H7 (cell line): Measurements from ENCODE around the gene PLCB2. TPM values are rescaled to one million over a fixed set of nuclear protein-coding genes. Genes with fewer than 3 reads are reported as not detected.
A peak's percentile ranks its signal among the peaks of the same experiment; 100 is the strongest.

Experiments
- DNase-seq: peaks from one replicate; pipeline ENCODE4 v3.0.0; 2012
- H3K27me3 ChIP-seq: 2 replicates; pipeline ENCODE4 v1.6.0; 2011; ENCODE audit warnings: mild to moderate bottlenecking, low read length; ENCODE audit not compliant: control insufficient read depth, insufficient read depth
- H3K36me3 ChIP-seq: replicated peaks from 2 replicates; pipeline ENCODE4 v1.5.1; 2011; ENCODE audit warnings: low read length; ENCODE audit not compliant: control insufficient read depth, insufficient read depth
- H3K4me3 ChIP-seq: 2 replicates; pipeline ENCODE4 v1.5.1; 2011; ENCODE audit warnings: low read depth, mild to moderate bottlenecking, control low read depth, low read length, moderate library complexity; ENCODE audit not compliant: insufficient read depth
- total RNA-seq: library from RNA; depleted of rRNA; stranded (reverse); fragments of >200 nt; shearing (Covaris generic); gene quantifications from 2 replicates; pipeline ENCODE4 v1.2.3, GENCODE V29; 2014

Gene PLCB2
- total RNA-seq, 1 experiment from 2014 or later: 11.3 TPM

DNA sequence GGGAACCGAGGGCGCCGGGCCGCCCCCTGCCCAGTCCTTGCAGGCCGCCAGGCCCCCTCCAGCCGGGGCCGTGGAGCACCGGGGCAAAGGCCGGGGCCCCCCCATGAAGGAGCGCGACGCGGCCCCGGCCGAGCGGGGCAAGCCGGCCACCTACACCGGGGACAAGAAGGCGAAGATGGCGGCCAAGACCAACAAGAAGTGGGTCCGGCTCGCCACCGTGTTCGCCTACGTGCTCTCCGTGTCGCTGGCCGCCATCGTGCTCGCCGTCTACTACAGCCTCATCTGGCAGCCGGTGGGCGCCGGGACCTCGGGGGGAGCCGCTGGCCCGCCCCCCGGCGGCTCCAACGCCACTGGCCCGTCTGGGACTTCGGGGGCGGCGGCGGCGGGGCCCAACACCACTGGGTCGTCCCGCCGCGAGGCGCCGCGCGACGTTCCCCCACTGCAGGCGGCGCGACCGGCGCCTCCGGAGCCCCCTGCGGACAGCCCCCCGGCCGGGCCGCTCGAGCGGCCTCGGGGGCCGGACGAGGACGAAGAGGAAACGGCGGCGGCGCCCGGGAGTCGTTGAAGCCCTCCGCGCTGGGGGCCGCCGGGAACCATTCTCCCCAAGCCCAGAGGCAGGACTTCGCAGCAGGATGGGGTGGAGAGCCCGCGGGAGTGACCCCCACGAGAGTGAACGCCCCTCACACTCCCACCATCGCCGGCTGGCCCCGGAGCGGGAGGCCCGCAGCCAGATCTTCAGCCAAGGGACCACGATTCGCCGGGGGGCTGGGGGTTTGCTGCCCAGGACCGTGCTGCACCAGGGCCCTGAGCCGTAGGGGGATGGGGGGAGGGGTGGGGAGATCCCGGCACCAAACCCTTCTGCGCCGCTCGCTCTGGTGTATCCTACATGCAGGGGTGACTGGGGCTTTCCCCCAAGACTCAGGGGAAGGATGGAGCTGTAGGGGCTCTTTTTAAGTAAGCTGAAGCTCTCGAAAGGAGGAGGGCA lies 16.5 kb upstream of the PLCB2 start:
- H3K4me3 ChIP-seq: peak overlapping the region; percentile 73
- H3K36me3 ChIP-seq: no peaks in the 10 kb centered on the region
- H3K27me3 ChIP-seq: peaks cover 26% of the 10 kb centered on the region
- peak; percentile 86 for DNase-seq

GRCh38 chr15:40323239-40323952 lies 15.7 kb upstream of the PLCB2 start, which contains the start of gene INAFM2:
INAFM2 (plus strand) TSS chr15:40323692; CDS start chr15:40324056, 364 bp downstream.
- H3K36me3 ChIP-seq: no peaks in the 10 kb centered on the region
- DNase-seq: peak; percentile 99
- H3K27me3 ChIP-seq: peaks cover 26% of the 10 kb centered on the region
- H3K4me3 ChIP-seq: peak within 1 kb of the TSS; percentile 73

- H3K27me3 ChIP-seq: peaks cover 26% of the 10 kb centered on the region
- DNase-seq: peak; percentile 66
- H3K36me3 ChIP-seq: no peaks in the 10 kb centered on the region
- peak overlapping the region; percentile 45 for H3K4me3 ChIP-seq
Observed at GRCh38 chr15:40322531-40323238, 14.9 kb upstream of the PLCB2 start.

GRCh38 chr15:40320931-40321371 lies 13.2 kb upstream of the PLCB2 start:
- H3K27me3 ChIP-seq: peaks cover 26% of the 10 kb centered on the region
- no peaks in the 10 kb centered on the region for H3K36me3 ChIP-seq
- no peak overlapping the region for H3K4me3 ChIP-seq
- peak; percentile 84 for DNase-seq

DNA sequence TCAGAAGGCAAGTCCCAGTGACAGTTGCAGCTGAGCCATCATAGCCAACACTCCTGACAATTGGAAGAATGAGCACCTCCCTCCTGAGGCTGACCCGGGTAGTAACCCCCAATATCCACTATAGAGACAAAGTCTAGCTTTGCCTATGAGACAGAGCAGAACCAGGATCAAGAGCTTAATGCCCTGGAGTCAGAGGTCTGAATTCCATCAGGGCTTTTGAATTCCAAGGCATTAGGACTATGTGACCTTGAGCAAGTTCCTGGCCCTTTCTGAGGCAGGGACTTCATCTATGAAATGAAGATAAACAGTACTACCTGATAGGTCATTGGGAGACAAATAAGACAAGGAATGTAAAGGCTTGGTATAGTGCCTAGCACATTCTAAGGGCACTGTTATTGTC lies 12.7 kb upstream of the PLCB2 start:
- Histone ChIP-seq H3K4me3 (no peak overlapping the region), H3K27me3 (peaks cover 25% of the 10 kb centered on the region), H3K36me3 (no peaks in the 10 kb centered on the region)
- no peak for DNase-seq

- Histone ChIP-seq H3K4me3 (no peak overlapping the region), H3K36me3 (no peaks in the 10 kb centered on the region), H3K27me3 (peaks cover 9% of the 10 kb centered on the region)
- no peak for DNase-seq
Observed at GRCh38 chr15:40317580-40317979, 9.8 kb upstream of the PLCB2 start.

DNA sequence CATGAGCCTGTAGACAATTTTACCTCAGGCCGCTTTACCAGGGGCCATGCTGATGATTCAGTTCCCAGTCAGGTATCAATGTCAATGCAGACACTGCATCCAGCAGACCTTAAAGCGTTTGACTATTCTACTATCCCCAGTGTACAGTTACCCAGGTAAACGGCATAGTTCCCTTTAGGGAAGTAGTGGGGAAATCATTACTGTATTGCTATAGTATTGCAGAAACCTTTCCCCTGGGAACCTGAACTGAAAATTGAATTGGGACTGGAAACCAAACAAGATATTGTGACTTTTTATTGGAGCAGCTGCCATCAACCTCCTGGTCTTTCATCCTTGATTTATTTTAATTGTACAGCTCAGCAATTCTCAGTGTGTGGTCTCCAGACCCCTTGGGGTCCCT lies 9.2 kb upstream of the PLCB2 start:
- H3K27me3 ChIP-seq: peaks cover 3% of the 10 kb centered on the region
- H3K36me3 ChIP-seq: no peaks in the 10 kb centered on the region
- no peak for DNase-seq
- H3K4me3 ChIP-seq: no peak overlapping the region

DNA sequence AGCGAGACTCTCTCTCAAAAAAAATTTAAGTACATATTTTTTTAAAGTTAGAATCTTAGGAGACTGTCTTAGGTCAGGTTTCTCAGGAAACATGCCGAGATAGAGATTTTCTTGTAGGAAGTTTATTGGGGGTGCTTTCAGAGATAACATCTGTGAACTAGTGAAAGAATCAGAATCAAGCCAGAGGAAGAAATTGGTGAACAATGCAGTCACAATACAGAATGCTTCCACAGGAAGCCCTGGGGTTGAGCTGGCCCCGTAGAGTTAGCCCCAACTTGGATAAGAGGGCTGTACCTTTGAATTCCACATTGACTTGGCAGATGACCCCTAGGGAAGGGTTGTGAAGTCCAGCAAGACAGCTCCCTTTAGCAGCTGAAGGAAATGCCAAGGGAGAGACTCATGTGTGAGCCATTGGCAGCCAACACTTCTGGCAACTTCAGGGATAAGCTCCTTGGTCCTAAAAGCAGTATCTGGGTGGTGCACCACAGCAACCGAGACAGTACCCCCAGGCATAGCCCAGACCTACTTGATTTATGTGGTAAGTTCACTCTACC lies 7.1 kb upstream of the PLCB2 start:
- Histone ChIP-seq H3K27me3 (peaks cover 1% of the 10 kb centered on the region), H3K4me3 (no peak overlapping the region), H3K36me3 (no peaks in the 10 kb centered on the region)
- DNase-seq: no peak

- no peak for DNase-seq
- Histone ChIP-seq H3K4me3 (no peak overlapping the region), H3K36me3 (no peaks in the 10 kb centered on the region), H3K27me3 (peaks cover 1% of the 10 kb centered on the region)
Observed at GRCh38 chr15:40313531-40314398, 6.0 kb upstream of the PLCB2 start.

- no peak overlapping the region for H3K4me3 ChIP-seq
- H3K36me3 ChIP-seq: no peaks in the 10 kb centered on the region
- no peak for DNase-seq
- peaks cover 1% of the 10 kb centered on the region for H3K27me3 ChIP-seq
Observed at GRCh38 chr15:40312370-40313158, 4.8 kb upstream of the PLCB2 start.

- DNase-seq: no peak
- Histone ChIP-seq H3K4me3 (no peak overlapping the region), H3K27me3 (peaks cover 1% of the 10 kb centered on the region), H3K36me3 (no peaks in the 10 kb centered on the region; the same call in 1 of the 2 replicates)
Observed at GRCh38 chr15:40310993-40311392, 3.3 kb upstream of the PLCB2 start.

DNA sequence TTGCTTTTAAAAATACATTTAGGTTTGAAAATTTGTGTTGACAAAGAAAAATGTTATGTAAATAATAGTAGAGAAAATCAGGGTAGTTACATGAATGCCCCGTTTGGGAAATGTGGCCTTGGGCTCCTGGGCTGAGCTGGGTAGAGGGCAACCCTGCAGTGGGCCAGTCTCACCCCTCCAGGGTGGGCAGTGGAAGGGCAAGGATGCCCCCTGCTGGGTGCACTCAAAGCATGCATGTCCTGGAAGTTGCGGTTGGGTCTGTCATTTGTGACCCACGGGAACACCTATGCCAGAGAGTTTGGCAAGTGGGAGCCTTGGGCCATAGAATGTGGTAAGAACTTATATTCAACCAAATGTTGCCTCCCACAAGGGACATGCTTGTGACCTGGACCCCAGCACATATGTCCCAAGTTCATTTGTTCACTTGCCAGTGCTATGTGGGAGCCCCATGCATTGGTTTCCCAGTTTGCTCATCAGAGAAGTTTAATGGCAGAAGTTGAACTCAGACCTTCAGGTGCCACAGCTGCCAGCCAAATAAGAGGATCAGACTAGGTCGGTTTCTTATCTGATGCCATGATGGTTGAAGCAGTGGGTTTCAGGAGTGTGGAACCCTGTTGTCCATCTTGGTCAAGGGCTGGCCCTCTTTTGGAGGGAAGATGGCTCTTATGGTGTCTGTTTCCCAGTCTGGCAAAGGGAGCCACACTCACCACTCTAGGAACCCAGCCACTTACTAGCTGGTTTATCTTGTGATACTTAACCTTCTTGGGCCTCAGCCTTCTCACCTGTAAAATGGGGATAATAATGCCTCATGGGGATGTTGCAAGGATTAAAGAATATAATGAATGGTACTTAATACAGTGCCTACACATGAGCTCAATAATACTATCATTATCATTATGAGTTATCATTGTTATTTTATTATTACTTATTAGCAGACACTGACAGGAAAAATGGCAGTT lies 2.5 kb upstream of the PLCB2 start:
- Histone ChIP-seq H3K36me3 (no peaks in the 10 kb centered on the region; the same call in 1 of the 2 replicates), H3K4me3 (no peak overlapping the region), H3K27me3 (peaks cover 1% of the 10 kb centered on the region)
- DNase-seq: peak; percentile 88
